Measurements from ENCODE around the gene RERE.

The RERE gene

GRCh38 chr1:8429549-8430110, 387.8 kb downstream of the RERE start:
- no peak overlapping the region for H3K9ac ChIP-seq (ENCODE audit: insufficient read length)
- no peaks in the 10 kb centered on the region for H3K36me3 ChIP-seq (ENCODE audit: insufficient read depth, low read length)
- TF ChIP-seq EZH2 (IDR thresholded peaks at IDR 0.05) (no peak), POLR2AphosphoS5 (IDR thresholded peaks at IDR 0.05; ENCODE audit: borderline replicate concordance, low read depth, low read length) (no peak), FOXP2 (optimal IDR thresholded peaks at IDR 0.05; ENCODE audit: control extremely low read depth, extremely low read length, insufficient read depth) (no peak)
- no peak overlapping the region for H3K4me3 ChIP-seq
- no peaks in the 10 kb centered on the region for H3K9me3 ChIP-seq (ENCODE audit: low read depth, low read length)
- peak overlapping the region; percentile 70; the same call in 1 of the 2 replicates for H3K27ac ChIP-seq
- DNase-seq (ENCODE audit: low read depth, low spot score), result no peak

GRCh38 chr1:8428441-8428840, 389.0 kb downstream of the RERE start:
- H3K36me3 ChIP-seq (ENCODE audit: insufficient read depth, low read length), result no peaks in the 10 kb centered on the region
- H3K9me3 ChIP-seq (ENCODE audit: low read depth, low read length), result no peaks in the 10 kb centered on the region
- no peak for TF ChIP-seq POLR2AphosphoS5 (IDR thresholded peaks at IDR 0.05; ENCODE audit: borderline replicate concordance, low read depth, low read length)
- no peak for TF ChIP-seq FOXP2 (optimal IDR thresholded peaks at IDR 0.05; ENCODE audit: control extremely low read depth, extremely low read length, insufficient read depth)
- TF ChIP-seq EZH2 (IDR thresholded peaks at IDR 0.05), result no peak
- no peak overlapping the region for H3K4me3 ChIP-seq
- no peak overlapping the region for H3K27ac ChIP-seq
- no peak for DNase-seq (ENCODE audit: low read depth, low spot score)
- no peak overlapping the region for H3K9ac ChIP-seq (ENCODE audit: insufficient read length)

- no peak overlapping the region for H3K27ac ChIP-seq
- H3K4me3 ChIP-seq, result no peak overlapping the region
- H3K9me3 ChIP-seq (ENCODE audit: low read depth, low read length), result no peaks in the 10 kb centered on the region
- H3K9ac ChIP-seq (ENCODE audit: insufficient read length), result no peak overlapping the region
- H3K36me3 ChIP-seq (ENCODE audit: insufficient read depth, low read length), result no peaks in the 10 kb centered on the region
- TF ChIP-seq POLR2AphosphoS5 (IDR thresholded peaks at IDR 0.05; ENCODE audit: borderline replicate concordance, low read depth, low read length), result no peak
- DNase-seq (ENCODE audit: low read depth, low spot score), result no peak
Observed at GRCh38 chr1:8427986-8428385, 389.5 kb downstream of the RERE start.

- TF ChIP-seq EZH2 (IDR thresholded peaks at IDR 0.05) (no peak), FOXP2 (optimal IDR thresholded peaks at IDR 0.05; ENCODE audit: control extremely low read depth, extremely low read length, insufficient read depth) (no peak), POLR2AphosphoS5 (IDR thresholded peaks at IDR 0.05; ENCODE audit: borderline replicate concordance, low read depth, low read length) (no peak)
- DNase-seq (ENCODE audit: low read depth, low spot score), result no peak
Observed at GRCh38 chr1:8427493-8427892, 389.9 kb downstream of the RERE start.

GRCh38 chr1:8426996-8427395, 390.4 kb downstream of the RERE start:
- no peak overlapping the region for H3K27ac ChIP-seq
- no peak overlapping the region for H3K9ac ChIP-seq (ENCODE audit: insufficient read length)
- TF ChIP-seq EZH2 (IDR thresholded peaks at IDR 0.05) (no peak), POLR2AphosphoS5 (IDR thresholded peaks at IDR 0.05; ENCODE audit: borderline replicate concordance, low read depth, low read length) (no peak), FOXP2 (optimal IDR thresholded peaks at IDR 0.05; ENCODE audit: control extremely low read depth, extremely low read length, insufficient read depth) (no peak)
- no peak for DNase-seq (ENCODE audit: low read depth, low spot score)
- H3K9me3 ChIP-seq (ENCODE audit: low read depth, low read length), result no peaks in the 10 kb centered on the region
- H3K4me3 ChIP-seq, result no peak overlapping the region
- H3K36me3 ChIP-seq (ENCODE audit: insufficient read depth, low read length), result no peaks in the 10 kb centered on the region

More at GRCh38 chr1:8427493-8427892, 389.9 kb downstream of the RERE start:
- Histone ChIP-seq H3K9ac (ENCODE audit: insufficient read length) (no peak overlapping the region), H3K4me3 (no peak overlapping the region), H3K27ac (0 out of 2 replicates have a peak overlapping the region, but pooled peaks have one; percentile 12), H3K9me3 (ENCODE audit: low read depth, low read length) (no peaks in the 10 kb centered on the region), H3K36me3 (ENCODE audit: insufficient read depth, low read length) (no peaks in the 10 kb centered on the region)

- no peak overlapping the region for H3K27ac ChIP-seq
Observed at GRCh38 chr1:8425781-8426161, 391.7 kb downstream of the RERE start.

GRCh38 chr1:8425150-8425780, 392.2 kb downstream of the RERE start:
- Histone ChIP-seq H3K27ac (peak overlapping the region; percentile 75; the same call in 1 of the 2 replicates), H3K9ac (ENCODE audit: insufficient read length) (no peak overlapping the region)
- no peak for DNase-seq (ENCODE audit: low read depth, low spot score)

More at GRCh38 chr1:8425781-8426161, 391.7 kb downstream of the RERE start:
- TF ChIP-seq EZH2 (IDR thresholded peaks at IDR 0.05) (no peak), FOXP2 (optimal IDR thresholded peaks at IDR 0.05; ENCODE audit: control extremely low read depth, extremely low read length, insufficient read depth) (no peak), POLR2AphosphoS5 (IDR thresholded peaks at IDR 0.05; ENCODE audit: borderline replicate concordance, low read depth, low read length) (no peak)
- Histone ChIP-seq H3K4me3 (no peak overlapping the region), H3K9me3 (ENCODE audit: low read depth, low read length) (no peaks in the 10 kb centered on the region), H3K9ac (ENCODE audit: insufficient read length) (no peak overlapping the region), H3K36me3 (ENCODE audit: insufficient read depth, low read length) (no peaks in the 10 kb centered on the region)
- DNase-seq (ENCODE audit: low read depth, low spot score), result no peak

GRCh38 chr1:8424539-8425116, 392.8 kb downstream of the RERE start:
- no peak for DNase-seq (ENCODE audit: low read depth, low spot score)
- peak overlapping the region; percentile 75 for H3K27ac ChIP-seq
- TF ChIP-seq EZH2 (IDR thresholded peaks at IDR 0.05), result no peak
- no peak for TF ChIP-seq POLR2AphosphoS5 (IDR thresholded peaks at IDR 0.05; ENCODE audit: borderline replicate concordance, low read depth, low read length)
- no peak for TF ChIP-seq FOXP2 (optimal IDR thresholded peaks at IDR 0.05; ENCODE audit: control extremely low read depth, extremely low read length, insufficient read depth)
- peak overlapping the region; percentile 82 for H3K4me3 ChIP-seq
- no peaks in the 10 kb centered on the region for H3K9me3 ChIP-seq (ENCODE audit: low read depth, low read length)
- H3K9ac ChIP-seq (ENCODE audit: insufficient read length), result peak overlapping the region; percentile 75
- H3K36me3 ChIP-seq (ENCODE audit: insufficient read depth, low read length), result no peaks in the 10 kb centered on the region

More at GRCh38 chr1:8425150-8425780, 392.2 kb downstream of the RERE start:
- Histone ChIP-seq H3K36me3 (ENCODE audit: insufficient read depth, low read length) (no peaks in the 10 kb centered on the region), H3K4me3 (no peak overlapping the region), H3K9me3 (ENCODE audit: low read depth, low read length) (no peaks in the 10 kb centered on the region)
- no peak for TF ChIP-seq POLR2AphosphoS5 (IDR thresholded peaks at IDR 0.05; ENCODE audit: borderline replicate concordance, low read depth, low read length)
- no peak for TF ChIP-seq FOXP2 (optimal IDR thresholded peaks at IDR 0.05; ENCODE audit: control extremely low read depth, extremely low read length, insufficient read depth)

Data from SK-N-MC (cell line).